ENCODE measurements around the gene REPIN1. TPM values are rescaled to one million over a fixed set of nuclear protein-coding genes. Genes with fewer than 3 reads are reported as not detected.

Gene REPIN1
- total and polyA plus RNA-seq, 4 donors: 38.4 to 135 (median 62.0) TPM

GRCh38 chr7:150339409-150339809, 29.2 kb upstream of the REPIN1 start:
- no peak for ATAC-seq (ENCODE audit: insufficient read depth, low FRiP score)
- H3K9ac ChIP-seq (ENCODE audit: insufficient read depth in 1 of 2, low read length in 2 of 2): peak overlapping the region in 1 of 2 donors; percentile 39
- H3K27ac ChIP-seq (ENCODE audit: low read depth in 1 of 2, low read length in 1 of 2): no peak overlapping the region

GRCh38 chr7:150340024-150340749, 28.4 kb upstream of the REPIN1 start:
- Histone ChIP-seq H3K27ac (ENCODE audit: low read depth in 1 of 2, low read length in 1 of 2) (peak overlapping the region in 1 of 2 donors; percentile 65), H3K9ac (ENCODE audit: insufficient read depth in 1 of 2, low read length in 2 of 2) (peak overlapping the region in 1 of 2 donors; percentile 14), H3K27me3 (ENCODE audit: control insufficient read depth in 3 of 3, insufficient read depth in 3 of 3, low read length in 2 of 3) (no peaks in the 10 kb centered on the region), H3K9me3 (ENCODE audit: control insufficient read depth in 4 of 4, insufficient read depth in 3 of 4, low read length in 3 of 4) (peaks cover 0 to 4% (median 1%) of the 10 kb centered on the region in 4 donors), H3K36me3 (ENCODE audit: control insufficient read depth in 4 of 4, insufficient read depth in 4 of 4, low read length in 4 of 4) (peaks cover 0 to 32% (median 12%) of the 10 kb centered on the region in 4 donors), H3K4me1 (ENCODE audit: control insufficient read depth in 5 of 5, insufficient read depth in 5 of 5, low read length in 5 of 5) (peaks cover 0 to 55% (median 27%) of the 10 kb centered on the region in 5 donors), H3K4me3 (peak overlapping the region; percentile 31)
- TF ChIP-seq CTCF (IDR thresholded peaks at IDR 0.05; ENCODE audit: control extremely low read depth, extremely low read depth): no peak
- 20 to 31% methylated on average over 31 to 39 of the region's 39 CpGs for WGBS, 2 donors
- DNase-seq: peak; percentile 73 to 75 (median 73)
- ATAC-seq (ENCODE audit: insufficient read depth, low FRiP score): peak; percentile 44

More at GRCh38 chr7:150339409-150339809, 29.2 kb upstream of the REPIN1 start:
- Histone ChIP-seq H3K36me3 (ENCODE audit: control insufficient read depth in 4 of 4, insufficient read depth in 4 of 4, low read length in 4 of 4) (peaks cover 0 to 32% (median 12%) of the 10 kb centered on the region in 4 donors), H3K9me3 (ENCODE audit: control insufficient read depth in 4 of 4, insufficient read depth in 3 of 4, low read length in 3 of 4) (peaks cover 0 to 3% (median 1%) of the 10 kb centered on the region in 4 donors), H3K27me3 (ENCODE audit: control insufficient read depth in 3 of 3, insufficient read depth in 3 of 3, low read length in 2 of 3) (no peaks in the 10 kb centered on the region), H3K4me3 (no peak overlapping the region), H3K4me1 (ENCODE audit: control insufficient read depth in 5 of 5, insufficient read depth in 5 of 5, low read length in 5 of 5) (peaks cover 0 to 62% (median 30%) of the 10 kb centered on the region in 5 donors)
- TF ChIP-seq CTCF (IDR thresholded peaks at IDR 0.05; ENCODE audit: control extremely low read depth, extremely low read depth): no peak
- WGBS, 2 donors: 51 to 69% methylated on average over 9 of the region's 9 CpGs
- no peak for DNase-seq

- Histone ChIP-seq H3K36me3 (ENCODE audit: control insufficient read depth in 4 of 4, insufficient read depth in 4 of 4, low read length in 4 of 4) (peaks cover 0 to 32% (median 12%) of the 10 kb centered on the region in 4 donors), H3K9ac (ENCODE audit: insufficient read depth in 1 of 2, low read length in 2 of 2) (peak overlapping the region; percentile 46 to 58), H3K9me3 (ENCODE audit: control insufficient read depth in 4 of 4, insufficient read depth in 3 of 4, low read length in 3 of 4) (peaks cover 0 to 4% (median 1%) of the 10 kb centered on the region in 4 donors), H3K27me3 (ENCODE audit: control insufficient read depth in 3 of 3, insufficient read depth in 3 of 3, low read length in 2 of 3) (no peaks in the 10 kb centered on the region), H3K27ac (ENCODE audit: low read depth in 1 of 2, low read length in 1 of 2) (peak overlapping the region in 1 of 2 donors; percentile 71), H3K4me3 (peak overlapping the region; percentile 43), H3K4me1 (ENCODE audit: control insufficient read depth in 5 of 5, insufficient read depth in 5 of 5, low read length in 5 of 5) (peaks cover 0 to 48% (median 23%) of the 10 kb centered on the region in 5 donors)
- ATAC-seq (ENCODE audit: insufficient read depth, low FRiP score) (no peak), DNase-seq (peak in 1 of 3 donors; percentile 39)
- TF ChIP-seq CTCF (IDR thresholded peaks at IDR 0.05; ENCODE audit: control extremely low read depth, extremely low read depth): no peak
- 5 to 10% methylated on average over 22 to 29 of the region's 29 CpGs for WGBS, 2 donors
Measured at GRCh38 chr7:150340875-150341262, 27.8 kb upstream of the REPIN1 start.
